ENCODE results near the gene MSI2. TPM values are rescaled to one million over a fixed set of nuclear protein-coding genes. Genes with fewer than 3 reads are reported as not detected.

The MSI2 gene
- total RNA-seq, 1 donor from 2014 or later: 75.5 TPM

- DNase-seq (ENCODE audit: extremely low spot score, unreplicated experiment): no peak
- H3K36me3 Mint-ChIP-seq (ENCODE audit: unreplicated experiment): peaks cover 3% of the 10 kb centered on the region
- TF ChIP-seq CTCF (IDR thresholded peaks at IDR 0.05): no peak
- peaks cover 33% of the 10 kb centered on the region for H3K4me1 Mint-ChIP-seq (ENCODE audit: unreplicated experiment)
- no peak overlapping the region for H3K4me3 Mint-ChIP-seq (ENCODE audit: unreplicated experiment)
- H3K27ac Mint-ChIP-seq (ENCODE audit: unreplicated experiment): no peak overlapping the region
- H3K27me3 Mint-ChIP-seq (ENCODE audit: unreplicated experiment): no peaks in the 10 kb centered on the region
- no peaks in the 10 kb centered on the region for H3K9me3 Mint-ChIP-seq (ENCODE audit: unreplicated experiment)
These were observed 280.0 kb downstream of the MSI2 start for GRCh38 chr17:57536289-57536688.

GRCh38 chr17:57536789-57537523 is 280.6 kb downstream of the MSI2 start:
- peaks cover 27% of the 10 kb centered on the region for H3K4me1 Mint-ChIP-seq (ENCODE audit: unreplicated experiment)

GRCh38 chr17:57537524-57538410 is 281.4 kb downstream of the MSI2 start:
- TF ChIP-seq CTCF (IDR thresholded peaks at IDR 0.05): no peak
- H3K27me3 Mint-ChIP-seq (ENCODE audit: unreplicated experiment): no peaks in the 10 kb centered on the region
- peaks cover 20% of the 10 kb centered on the region for H3K4me1 Mint-ChIP-seq (ENCODE audit: unreplicated experiment)
- no peak overlapping the region for H3K4me3 Mint-ChIP-seq (ENCODE audit: unreplicated experiment)
- DNase-seq (ENCODE audit: extremely low spot score, unreplicated experiment): no peak
- peaks cover 3% of the 10 kb centered on the region for H3K36me3 Mint-ChIP-seq (ENCODE audit: unreplicated experiment)
- peak overlapping the region; percentile 2 for H3K27ac Mint-ChIP-seq (ENCODE audit: unreplicated experiment)
- no peaks in the 10 kb centered on the region for H3K9me3 Mint-ChIP-seq (ENCODE audit: unreplicated experiment)

More at GRCh38 chr17:57536789-57537523, 280.6 kb downstream of the MSI2 start:
- no peaks in the 10 kb centered on the region for H3K27me3 Mint-ChIP-seq (ENCODE audit: unreplicated experiment)
- no peak for DNase-seq (ENCODE audit: extremely low spot score, unreplicated experiment)
- no peak for TF ChIP-seq CTCF (IDR thresholded peaks at IDR 0.05)
- peak overlapping the region; percentile 2 for H3K27ac Mint-ChIP-seq (ENCODE audit: unreplicated experiment)
- peaks cover 3% of the 10 kb centered on the region for H3K36me3 Mint-ChIP-seq (ENCODE audit: unreplicated experiment)
- H3K9me3 Mint-ChIP-seq (ENCODE audit: unreplicated experiment): no peaks in the 10 kb centered on the region
- no peak overlapping the region for H3K4me3 Mint-ChIP-seq (ENCODE audit: unreplicated experiment)

- no peak for TF ChIP-seq CTCF (IDR thresholded peaks at IDR 0.05)
- Mint-ChIP-seq H3K27ac (ENCODE audit: unreplicated experiment) (no peak overlapping the region), H3K9me3 (ENCODE audit: unreplicated experiment) (no peaks in the 10 kb centered on the region), H3K36me3 (ENCODE audit: unreplicated experiment) (no peaks in the 10 kb centered on the region), H3K4me3 (ENCODE audit: unreplicated experiment) (no peak overlapping the region), H3K4me1 (ENCODE audit: unreplicated experiment) (peaks cover 20% of the 10 kb centered on the region), H3K27me3 (ENCODE audit: unreplicated experiment) (no peaks in the 10 kb centered on the region)
- no peak for DNase-seq (ENCODE audit: extremely low spot score, unreplicated experiment)
These were observed 282.6 kb downstream of the MSI2 start for GRCh38 chr17:57538736-57539456.

Data from osteocyte (in vitro differentiated cells).